H1 (cell line): ENCODE results near the gene SPHK1. TPM values are rescaled to one million over a fixed set of nuclear protein-coding genes. Genes with fewer than 3 reads are reported as not detected.

Source experiments
- CTCF ChIA-PET: fragments of 300-600 bp; sonication (Branson Sonifier 250); formaldehyde crosslinking; loops from one replicate; lab custom pipeline; 2021; ENCODE audit not compliant: partially characterized antibody; lab: Charles Lee
- POLR2A ChIA-PET: fragments of 300-600 bp; sonication (Branson Sonifier 250); formaldehyde crosslinking; loops from one replicate; lab custom pipeline; 2021; ENCODE audit warnings: inconsistent platforms; ENCODE audit not compliant: partially characterized antibody; lab: Charles Lee
- DNase-seq, 2 experiments: peaks; one replicate each; pipeline versions ENCODE4 v3.0.0 to v3.0.0-alpha.2; 2010 to 2022; ENCODE audit warnings: low spot score in 2 of 2, low read depth in 1 of 2, mixed read lengths in 1 of 2
- FAIRE-seq: peaks from 2 replicates; lab custom pipeline; 2011; peaks lifted over from hg19 to GRCh38; lab: Jason Lieb, UNC
- H2AFZ ChIP-seq: 2 replicates; pipeline ENCODE4 v1.8.1; 2012; ENCODE audit warnings: low read length, inconsistent platforms
- H2AK5ac ChIP-seq: 2 replicates; pipeline ENCODE4 v1.6.1; 2013; ENCODE audit warnings: low read depth, low read length
- H2BK120ac ChIP-seq: replicated peaks from 2 replicates; pipeline ENCODE3; 2013; ENCODE audit warnings: low read depth, low read length, inconsistent platforms
- H2BK12ac ChIP-seq: 2 replicates; pipeline ENCODE4 v1.6.1; 2013; ENCODE audit warnings: low read depth, low read length
- H2BK15ac ChIP-seq: 2 replicates; pipeline ENCODE4 v1.6.1; 2013; ENCODE audit warnings: low read length
- H2BK20ac ChIP-seq: 2 replicates; pipeline ENCODE4 v1.6.1; 2013; ENCODE audit warnings: low read length
- H2BK5ac ChIP-seq: 2 replicates; pipeline ENCODE4 v1.6.1; 2013; ENCODE audit warnings: low read depth, low read length
- H3K14ac ChIP-seq: 2 replicates; pipeline ENCODE4 v1.6.1; 2013; ENCODE audit warnings: inconsistent platforms; ENCODE audit not compliant: insufficient read length
- H3K18ac ChIP-seq: 2 replicates; pipeline ENCODE4 v1.6.1; 2013; ENCODE audit warnings: low read length; ENCODE audit errors: extremely low read depth
- H3K23ac ChIP-seq: 2 replicates; pipeline ENCODE4 v1.6.1; 2013; ENCODE audit warnings: inconsistent platforms; ENCODE audit not compliant: insufficient read length
- H3K23me2 ChIP-seq: 2 replicates; pipeline ENCODE4 v1.6.1; 2013; ENCODE audit warnings: low read depth, low read length
- H3K27ac ChIP-seq: 2 replicates; pipeline ENCODE4 v1.6.1; 2011; ENCODE audit warnings: low read depth, low read length, inconsistent platforms
- H3K27me3 ChIP-seq, 4 experiments: replicated peaks in 1 of 4; 1 replicate in 1 of 4; 2 replicates in 3 of 4; pipeline versions ENCODE4 v1.6.1 to v1.8.1; 2011 to 2013; ENCODE audit warnings: low read length in 3 of 4, mild to moderate bottlenecking in 3 of 4, inconsistent platforms in 2 of 4, mixed read lengths in 2 of 4, moderate library complexity in 1 of 4; ENCODE audit not compliant: control insufficient read depth in 3 of 4, insufficient read depth in 3 of 4; ENCODE audit errors: extremely low read depth in 1 of 4
- H3K36me3 ChIP-seq, 4 experiments: 2 replicates each; pipeline versions ENCODE4 v1.6.1 to v1.8.1; 2011 to 2013; ENCODE audit warnings: mild to moderate bottlenecking in 4 of 4, low read length in 3 of 4, moderate library complexity in 2 of 4, control low read depth in 1 of 4, inconsistent platforms in 1 of 4; ENCODE audit not compliant: insufficient read depth in 4 of 4, control insufficient read depth in 2 of 4
- H3K4ac ChIP-seq: replicated peaks from 2 replicates; pipeline ENCODE3; 2013; ENCODE audit warnings: low read length, low read depth, mixed read lengths, inconsistent platforms; ENCODE audit not compliant: insufficient read length
- H3K4me1 ChIP-seq, 4 experiments: replicated peaks in 1 of 4; 1 replicate in 1 of 4; 2 replicates in 3 of 4; pipeline versions ENCODE4 v1.6.1 to v1.8.1; 2011 to 2013; ENCODE audit warnings: low read length in 3 of 4, inconsistent platforms in 2 of 4, mixed read lengths in 1 of 4; ENCODE audit not compliant: insufficient read depth in 4 of 4, control insufficient read depth in 3 of 4
- H3K4me2 ChIP-seq, 2 experiments: 2 replicates each; pipeline versions ENCODE4 v1.6.1 to v1.8.1; 2011 to 2013; ENCODE audit warnings: low read depth in 2 of 2, low read length in 2 of 2, control low read depth in 1 of 2, inconsistent platforms in 1 of 2, mild to moderate bottlenecking in 1 of 2; ENCODE audit not compliant: insufficient read depth in 1 of 2
- H3K4me3 ChIP-seq, 4 experiments: fragments of 200-600, 300-600 bp in 1 of 4; sonication (generic), shearing (Covaris generic), sonication (Bioruptor Twin) in 1 of 4; 2 replicates each; pipeline versions ENCODE4 v1.5.1 to v1.8.1; 2011 to 2016; ENCODE audit warnings: low read length in 4 of 4, low read depth in 3 of 4, control low read depth in 2 of 4, inconsistent platforms in 2 of 4, mild to moderate bottlenecking in 2 of 4, mixed read lengths in 1 of 4, moderate library complexity in 1 of 4; ENCODE audit not compliant: insufficient read depth in 2 of 4; ENCODE audit errors: extremely low read depth in 1 of 4
- H3K56ac ChIP-seq: replicated peaks from 2 replicates; pipeline ENCODE3; 2013; ENCODE audit warnings: low read depth, mild to moderate bottlenecking, mixed read lengths, low read length, inconsistent platforms; ENCODE audit not compliant: insufficient read length
- H3K79me1 ChIP-seq: 2 replicates; pipeline ENCODE4 v1.6.1; 2013; ENCODE audit warnings: low read depth, low read length, control low read depth
- H3K79me2 ChIP-seq, 2 experiments: 2 replicates each; pipeline versions ENCODE4 v1.6.1 to v1.8.1; 2012 to 2013; ENCODE audit warnings: low read length in 2 of 2, mild to moderate bottlenecking in 2 of 2, inconsistent platforms in 1 of 2; ENCODE audit not compliant: insufficient read depth in 2 of 2, control insufficient read depth in 1 of 2
- H3K9ac ChIP-seq, 4 experiments: replicated peaks in 1 of 4; 1 replicate in 1 of 4; 2 replicates in 3 of 4; pipeline versions ENCODE4 v1.6.1 to v1.8.1; 2011 to 2013; ENCODE audit warnings: low read depth in 3 of 4, low read length in 3 of 4, control low read depth in 2 of 4, mild to moderate bottlenecking in 2 of 4, moderate library complexity in 2 of 4, inconsistent platforms in 1 of 4; ENCODE audit errors: extremely low read depth in 1 of 4
- H3K9me3 ChIP-seq, 2 experiments: 2 replicates each; pipeline versions ENCODE4 v1.6.1 to v1.8.1; 2012 to 2013; ENCODE audit warnings: mild to moderate bottlenecking in 2 of 2, moderate library complexity in 2 of 2, control low read depth in 1 of 2, inconsistent platforms in 1 of 2, low read depth in 1 of 2, low read length in 1 of 2, mixed read lengths in 1 of 2; ENCODE audit not compliant: insufficient read depth in 2 of 2
- H4K20me1 ChIP-seq, 2 experiments: replicated peaks in 1 of 2; 2 replicates each; pipeline versions ENCODE3 to v1.8.1; 2011 to 2013; ENCODE audit warnings: inconsistent platforms in 2 of 2, low read length in 2 of 2, mild to moderate bottlenecking in 1 of 2; ENCODE audit not compliant: insufficient read depth in 2 of 2, control insufficient read depth in 1 of 2
- H4K5ac ChIP-seq: 2 replicates; pipeline ENCODE4 v1.6.1; 2013; ENCODE audit warnings: low read length, low read depth, mixed read lengths, inconsistent platforms; ENCODE audit not compliant: insufficient read length
- H4K8ac ChIP-seq: 2 replicates; pipeline ENCODE4 v1.8.0; 2013; ENCODE audit warnings: mild to moderate bottlenecking, moderate library complexity, low read length, inconsistent platforms; ENCODE audit not compliant: insufficient read depth; ENCODE audit errors: extremely low read depth
- H4K91ac ChIP-seq: replicated peaks from 2 replicates; pipeline ENCODE3; 2013; ENCODE audit warnings: low read length, mixed read lengths, inconsistent platforms; ENCODE audit not compliant: insufficient read length
- ASH2L ChIP-seq: fragments of 200-600, 300-600 bp; sonication (generic); IDR thresholded peaks from one replicate; pipeline ENCODE4 v1.7.1; 2017; ENCODE audit warnings: low read length
- ATF3 ChIP-seq: IDR thresholded peaks from 2 replicates; pipeline ENCODE4 v1.6.1; 2011; ENCODE audit warnings: low read depth, mild to moderate bottlenecking, low read length; ENCODE audit not compliant: insufficient read depth
- CBX5 ChIP-seq: fragments of 300-800, 300-1000 bp; sonication (generic); IDR thresholded peaks from 2 replicates; pipeline ENCODE4 v1.7.1; 2016; ENCODE audit warnings: antibody characterized with exemption, low read length, low read depth
- CHD1 ChIP-seq: IDR thresholded peaks from 2 replicates; pipeline ENCODE4 v1.6.1; 2012; ENCODE audit warnings: low read depth, low read length, improper control_type of control experiment
- CHD2 ChIP-seq: IDR thresholded peaks from 2 replicates; pipeline ENCODE4 v1.6.1; 2012; ENCODE audit warnings: low read length, improper control_type of control experiment
- EP300 ChIP-seq, 2 experiments: IDR thresholded peaks; 1 replicate in 1 of 2; 2 replicates in 1 of 2; pipeline ENCODE4 v1.6.1; 2011 to 2012; ENCODE audit warnings: low read depth in 2 of 2, low read length in 2 of 2, mild to moderate bottlenecking in 2 of 2, borderline replicate concordance in 1 of 2, inconsistent platforms in 1 of 2, moderate library complexity in 1 of 2
- RNF2 ChIP-seq: fragments of 200-900, 300-1000 bp; sonication (generic); IDR thresholded peaks from 2 replicates; pipeline ENCODE4 v1.7.1; 2016; ENCODE audit warnings: borderline replicate concordance, low read depth, mild to moderate bottlenecking, antibody characterized with exemption, low read length; ENCODE audit not compliant: poor library complexity, severe bottlenecking; ENCODE audit errors: missing control alignments
- SAP30 ChIP-seq: fragments of 300-600 bp; sonication (generic); IDR thresholded peaks from 2 replicates; pipeline ENCODE4 v1.7.1; 2012; ENCODE audit warnings: low read length, moderate library complexity, mild to moderate bottlenecking, inconsistent platforms; ENCODE audit not compliant: insufficient read depth, insufficient replicate concordance
- SP4 ChIP-seq: IDR thresholded peaks from 2 replicates; pipeline ENCODE4 v1.6.1; 2012; ENCODE audit warnings: low read length, inconsistent platforms
- SUZ12 ChIP-seq: fragments of 200-600 bp; sonication (generic); IDR thresholded peaks from 2 replicates; pipeline ENCODE4 v1.6.1; 2012; ENCODE audit warnings: mild to moderate bottlenecking, inconsistent platforms, low read length, moderate library complexity, mixed read lengths
- TAF1 ChIP-seq: IDR thresholded peaks from 2 replicates; pipeline ENCODE4 v1.6.1; 2011; ENCODE audit warnings: mild to moderate bottlenecking, low read depth, low read length
- USF2 ChIP-seq: IDR thresholded peaks from 2 replicates; pipeline ENCODE4 v1.6.1; 2011; ENCODE audit warnings: low read length, improper control_type of control experiment
- WGBS, 2 experiments: shearing (Covaris generic) in 1 of 2; methylation state at CpG; one replicate each; pipeline versions ENCODE4 v1.1.6 to v1.1.7; 2013 to 2015; ENCODE audit warnings: low lambda C conversion rate in 2 of 2, mixed read lengths in 2 of 2, inconsistent platforms in 1 of 2, low coverage in 1 of 2, missing lambda C conversion rate in 1 of 2; ENCODE audit not compliant: insufficient replicate concordance in 2 of 2, insufficient coverage in 1 of 2, insufficient read length in 1 of 2; ENCODE audit errors: extremely low coverage in 1 of 2, missing lambda C conversion rate in 1 of 2; 5-methylcytosine and 5-hydroxymethylcytosine counted together
- polyA plus RNA-seq, 7 experiments: library from polyadenylated mRNA; depleted of rRNA in 3 of 7; stranded (reverse) in 5 of 7; unstranded in 2 of 7; fragments of >200 nt in 5 of 7; fragments of 200-250 nt in 2 of 7; gene quantifications; 1 replicate in 5 of 7; 2 replicates in 1 of 7; 4 replicates in 1 of 7; pipeline versions ENCODE4 v1.2.1 to v1.2.3, GENCODE V29; 2011 to 2013; ENCODE audit warnings: missing spikeins in 2 of 7, mixed read lengths in 2 of 7
- total RNA-seq: library from RNA; stranded (reverse); fragmentation: NEBNext Ultra II Directional; extraction: Animal tissue kit (Norgen Biotek cat#: 25700); gene quantifications from 2 replicates; pipeline ENCODE4 v1.2.1, GENCODE V29; 2021

The SPHK1 gene
- total and polyA plus RNA-seq, 2 of the 8 experiments (the other 6 are each of a cell fraction or from before 2014, with no cell fraction given): 2.4 TPM

GRCh38 chr17:76433693-76434092 lies 49.3 kb downstream of the SPHK1 start:
- Histone ChIP-seq H3K14ac (no peak overlapping the region), H2BK15ac (no peak overlapping the region), H3K79me2 (peaks cover 20 to 87% of the 10 kb centered on the region in 2 experiments), H2AFZ (no peak overlapping the region), H3K27me3 (no peaks in the 10 kb centered on the region), H3K4me2 (no peak overlapping the region), H3K36me3 (no peaks in the 10 kb centered on the region), H3K4ac (no peak overlapping the region), H4K8ac (no peak overlapping the region), H3K23ac (no peak overlapping the region), H3K9ac (no peak overlapping the region), H3K23me2 (no peaks in the 10 kb centered on the region), H4K20me1 (peaks cover 20 to 28% of the 10 kb centered on the region in 2 experiments), H3K4me3 (no peak overlapping the region), H2AK5ac (no peak overlapping the region), H3K56ac (no peak overlapping the region), H3K18ac (no peak overlapping the region), H3K79me1 (peaks cover 25% of the 10 kb centered on the region), H4K91ac (no peak overlapping the region), H3K9me3 (no peaks in the 10 kb centered on the region), H4K5ac (no peak overlapping the region), H2BK120ac (no peak overlapping the region), H3K4me1 (peaks cover 0 to 22% (median 10%) of the 10 kb centered on the region in 4 experiments), H2BK5ac (no peak overlapping the region), H2BK12ac (no peak overlapping the region), H3K27ac (no peak overlapping the region), H2BK20ac (no peak overlapping the region)
- POLR2A ChIA-PET: no interaction called here
- CTCF ChIA-PET: interaction anchor here (1.2 kb wide), 1 partner anchor 25 kb away, joined by 3 read pairs; no protein-coding TSS in a partner anchor
- FAIRE-seq (no peak), DNase-seq (no peak)
- WGBS, 2 experiments: 97% methylated on average over 7 of the region's 9 CpGs; no CpG with 5 or more reads in 1 of the 2 experiments
- TF ChIP-seq CHD2: no peak
- TF ChIP-seq SAP30: no peak
- TF ChIP-seq USF2: no peak
- TF ChIP-seq SUZ12: no peak
- TF ChIP-seq ATF3: no peak
- TF ChIP-seq CHD1: no peak
- no peak for TF ChIP-seq CBX5
- TF ChIP-seq ASH2L: no peak
- TF ChIP-seq RNF2: no peak
- no peak for TF ChIP-seq SP4
- no peak for TF ChIP-seq TAF1
- no peak for TF ChIP-seq EP300 (IDR thresholded peaks at IDR 0.05; ENCODE audit: borderline replicate concordance in 1 of 2, low read depth in 2 of 2, low read length in 2 of 2)
